ENCODE data around the gene SPATA3. TPM values are rescaled to one million over a fixed set of nuclear protein-coding genes. Genes with fewer than 3 reads are reported as not detected.

SPATA3 gene
- total and polyA plus RNA-seq, 2 experiments from 2014 or later = not detected

DNA sequence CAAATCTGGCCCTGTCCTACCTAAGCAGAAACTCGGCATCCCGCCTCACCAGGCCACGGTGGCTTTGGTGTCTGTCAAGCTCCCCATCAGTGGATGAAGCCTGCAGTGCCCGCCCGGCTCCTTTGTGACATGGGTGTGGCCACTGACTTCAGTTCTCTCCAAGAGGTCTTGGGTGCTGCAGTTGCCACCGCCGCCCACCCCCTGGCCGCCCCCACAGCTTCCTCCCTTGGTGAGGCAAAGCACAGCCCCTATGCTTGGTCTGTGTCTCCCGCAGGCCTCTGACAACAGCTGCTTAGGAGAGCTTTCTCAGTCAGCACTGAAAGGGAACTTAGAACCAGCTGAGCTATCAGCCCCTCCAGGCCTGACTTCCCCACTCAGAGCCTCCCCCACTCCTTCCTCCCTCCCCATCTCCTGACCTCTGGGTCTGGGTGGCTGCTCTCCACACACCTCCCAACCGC lies 48.0 kb upstream of the SPATA3 start:
- TF ChIP-seq, protein P1, sequence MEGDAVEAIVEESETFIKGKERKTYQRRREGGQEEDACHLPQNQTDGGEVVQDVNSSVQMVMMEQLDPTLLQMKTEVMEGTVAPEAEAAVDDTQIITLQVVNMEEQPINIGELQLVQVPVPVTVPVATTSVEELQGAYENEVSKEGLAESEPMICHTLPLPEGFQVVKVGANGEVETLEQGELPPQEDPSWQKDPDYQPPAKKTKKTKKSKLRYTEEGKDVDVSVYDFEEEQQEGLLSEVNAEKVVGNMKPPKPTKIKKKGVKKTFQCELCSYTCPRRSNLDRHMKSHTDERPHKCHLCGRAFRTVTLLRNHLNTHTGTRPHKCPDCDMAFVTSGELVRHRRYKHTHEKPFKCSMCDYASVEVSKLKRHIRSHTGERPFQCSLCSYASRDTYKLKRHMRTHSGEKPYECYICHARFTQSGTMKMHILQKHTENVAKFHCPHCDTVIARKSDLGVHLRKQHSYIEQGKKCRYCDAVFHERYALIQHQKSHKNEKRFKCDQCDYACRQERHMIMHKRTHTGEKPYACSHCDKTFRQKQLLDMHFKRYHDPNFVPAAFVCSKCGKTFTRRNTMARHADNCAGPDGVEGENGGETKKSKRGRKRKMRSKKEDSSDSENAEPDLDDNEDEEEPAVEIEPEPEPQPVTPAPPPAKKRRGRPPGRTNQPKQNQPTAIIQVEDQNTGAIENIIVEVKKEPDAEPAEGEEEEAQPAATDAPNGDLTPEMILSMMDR (IDR thresholded peaks at IDR 0.05; ENCODE audit: poor library complexity) = no peak
- H3K9me3 ChIP-seq (ENCODE audit: low read depth) = no peaks in the 10 kb centered on the region
- DNase-seq (ENCODE audit: low spot score) = no peak
- H3K4me1 ChIP-seq (ENCODE audit: insufficient read depth) = no peaks in the 10 kb centered on the region
- H3K4me2 ChIP-seq = no peak overlapping the region
- 83% methylated on average over 10 of the region's 10 CpGs for WGBS (ENCODE audit: low lambda C conversion rate, missing lambda C conversion rate)
- H3K27ac ChIP-seq = no peak overlapping the region
- H4K20me1 ChIP-seq (ENCODE audit: insufficient read depth, poor library complexity, severe bottlenecking) = no peaks in the 10 kb centered on the region
- H3K9me2 ChIP-seq (replicated peaks; ENCODE audit: insufficient read depth) = no peaks in the 10 kb centered on the region
- H3K36me3 ChIP-seq (replicated peaks; ENCODE audit: insufficient read depth, low read depth) = no peaks in the 10 kb centered on the region
- H2AFZ ChIP-seq = no peak overlapping the region
- H3K27me3 ChIP-seq = no peaks in the 10 kb centered on the region
- H3K4me3 ChIP-seq = no peak overlapping the region
- no peaks in the 10 kb centered on the region for H3K79me2 ChIP-seq

DNA sequence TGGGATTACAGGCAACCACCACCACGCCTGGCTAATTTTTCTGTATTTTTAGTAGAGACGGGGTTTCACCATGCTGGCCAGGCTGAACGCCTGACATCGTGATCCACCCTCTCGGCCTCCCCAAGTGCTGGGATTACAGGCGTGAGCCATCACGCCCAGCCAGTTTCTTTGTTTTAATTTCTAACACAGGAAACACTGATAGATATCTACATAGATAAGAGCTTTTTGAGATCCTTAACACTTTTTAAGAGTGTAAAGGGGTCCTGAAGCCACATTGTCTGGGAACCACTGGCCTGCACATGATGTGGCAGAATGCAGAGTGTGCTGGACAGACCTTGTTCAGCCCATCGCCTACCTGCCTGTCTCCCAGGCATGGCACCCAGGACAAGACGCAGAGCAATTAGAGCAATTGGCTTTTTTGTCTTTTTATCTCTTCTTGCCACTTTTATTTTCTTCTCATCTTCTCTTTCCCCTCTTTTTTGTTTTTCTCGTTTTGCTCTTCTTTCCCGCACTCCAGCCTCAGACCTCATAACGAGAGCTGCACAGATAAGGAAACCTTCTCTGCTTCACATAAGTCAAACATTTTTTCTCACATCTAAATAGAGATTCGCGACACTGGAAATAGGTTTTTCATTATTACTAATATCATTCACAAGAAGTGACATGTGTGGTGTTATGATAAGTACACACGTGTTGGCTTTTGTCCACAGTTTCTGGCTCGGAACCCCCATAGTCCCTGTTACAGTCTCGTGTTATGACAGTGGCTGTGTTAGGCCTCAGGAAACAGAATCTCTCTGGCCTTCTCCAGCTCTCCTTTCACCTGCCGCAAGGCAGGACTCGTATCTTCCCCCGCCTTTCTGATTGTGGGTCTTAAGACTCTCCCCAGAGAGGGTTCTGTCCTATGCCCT lies 45.7 kb upstream of the SPATA3 start:
- Histone ChIP-seq H3K27ac (no peak overlapping the region), H3K9me3 (ENCODE audit: low read depth) (no peaks in the 10 kb centered on the region), H3K4me2 (no peak overlapping the region), H3K4me3 (no peak overlapping the region), H3K9me2 (replicated peaks; ENCODE audit: insufficient read depth) (no peaks in the 10 kb centered on the region), H3K36me3 (replicated peaks; ENCODE audit: insufficient read depth, low read depth) (no peaks in the 10 kb centered on the region), H3K79me2 (no peaks in the 10 kb centered on the region), H2AFZ (no peak overlapping the region), H3K4me1 (ENCODE audit: insufficient read depth) (no peaks in the 10 kb centered on the region), H4K20me1 (ENCODE audit: insufficient read depth, poor library complexity, severe bottlenecking) (no peaks in the 10 kb centered on the region), H3K27me3 (no peaks in the 10 kb centered on the region)
- WGBS (ENCODE audit: low lambda C conversion rate, missing lambda C conversion rate) = 90% methylated on average over 20 of the region's 20 CpGs
- TF ChIP-seq, protein P1 (IDR thresholded peaks at IDR 0.05; ENCODE audit: poor library complexity) = no peak
- TF ChIP-seq EZH2phosphoT487 (IDR thresholded peaks at IDR 0.05; ENCODE audit: low read depth, severe bottlenecking, unreplicated experiment) (no peak), EZH2 (IDR thresholded peaks at IDR 0.05; ENCODE audit: borderline replicate concordance) (no peak)
- no peak for DNase-seq (ENCODE audit: low spot score)

DNA sequence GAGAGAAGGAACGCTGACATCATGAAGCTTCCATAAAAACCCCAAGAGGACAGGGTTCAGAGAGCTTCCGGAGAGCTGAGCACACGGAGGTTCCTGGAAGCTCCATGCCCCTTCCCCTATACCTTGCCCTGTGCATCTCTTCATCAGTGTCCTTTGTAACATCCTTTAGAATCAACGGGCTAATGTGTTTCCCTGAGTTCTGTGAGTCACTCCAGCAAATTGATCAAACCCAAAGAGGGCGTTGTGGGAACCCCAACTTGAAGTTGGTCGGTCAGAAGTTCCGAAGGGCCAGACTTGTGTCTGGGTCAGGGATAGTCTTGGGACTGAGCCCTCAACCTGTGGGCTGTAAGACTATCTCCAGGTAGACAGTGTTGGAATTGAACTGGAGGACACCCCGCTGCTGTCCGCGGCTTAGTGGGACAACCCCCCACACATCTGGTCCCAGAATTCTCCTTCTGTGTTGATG lies 45.0 kb upstream of the SPATA3 start:
- Histone ChIP-seq H2AFZ (no peak overlapping the region), H4K20me1 (ENCODE audit: insufficient read depth, poor library complexity, severe bottlenecking) (no peaks in the 10 kb centered on the region), H3K36me3 (replicated peaks; ENCODE audit: insufficient read depth, low read depth) (no peaks in the 10 kb centered on the region), H3K4me2 (no peak overlapping the region), H3K9me2 (replicated peaks; ENCODE audit: insufficient read depth) (no peaks in the 10 kb centered on the region), H3K9me3 (ENCODE audit: low read depth) (no peaks in the 10 kb centered on the region), H3K27me3 (no peaks in the 10 kb centered on the region), H3K27ac (no peak overlapping the region), H3K4me3 (no peak overlapping the region), H3K79me2 (no peaks in the 10 kb centered on the region), H3K4me1 (ENCODE audit: insufficient read depth) (no peaks in the 10 kb centered on the region)
- WGBS (ENCODE audit: low lambda C conversion rate, missing lambda C conversion rate) = 93% methylated on average over 10 of the region's 10 CpGs
- no peak for TF ChIP-seq EZH2phosphoT487 (IDR thresholded peaks at IDR 0.05; ENCODE audit: low read depth, severe bottlenecking, unreplicated experiment)
- no peak for TF ChIP-seq EZH2 (IDR thresholded peaks at IDR 0.05; ENCODE audit: borderline replicate concordance)
- TF ChIP-seq, protein P1 (IDR thresholded peaks at IDR 0.05; ENCODE audit: poor library complexity) = no peak
- no peak for DNase-seq (ENCODE audit: low spot score)

Measured in hepatocyte (in vitro differentiated cells).